ENCODE measurements around the gene PNPLA7. TPM values are rescaled to one million over a fixed set of nuclear protein-coding genes. Genes with fewer than 3 reads are reported as not detected.
"Not testable (repeated sequence)": the region's sequence is repeated elsewhere in the genome, so short reads cannot be mapped to it uniquely, and the experiment has no call there.

The PNPLA7 gene
- total and polyA plus RNA-seq, 4 donors = 0.75 to 6.5 (median 2.1) TPM

GRCh38 chr9:137570566-137570965 lies 20.4 kb upstream of the PNPLA7 start:
- Histone ChIP-seq H3K27ac (ENCODE audit: low read depth in 1 of 2, low read length in 2 of 2) (no peak overlapping the region), H3K9me3 (ENCODE audit: control insufficient read depth in 4 of 4, low read length in 3 of 4) (no peaks in the 10 kb centered on the region), H3K4me3 (ENCODE audit: low read depth in 1 of 3, low read length in 3 of 3) (no peak overlapping the region), H3K27me3 (ENCODE audit: control insufficient read depth in 4 of 4, insufficient read depth in 4 of 4, low read length in 3 of 4) (no peaks in the 10 kb centered on the region), H3K9ac (ENCODE audit: low read depth in 1 of 2, low read length in 2 of 2) (no peak overlapping the region), H3K36me3 (ENCODE audit: control insufficient read depth in 4 of 4, insufficient read depth in 3 of 4, low read depth in 1 of 4, low read length in 3 of 4) (peaks cover 5 to 29% (median 10%) of the 10 kb centered on the region in 4 donors), H3K4me1 (ENCODE audit: control insufficient read depth in 4 of 4, insufficient read depth in 4 of 4, low read length in 3 of 4) (peaks cover 0 to 2% (median 0%) of the 10 kb centered on the region in 4 donors)
- DNase-seq (ENCODE audit: low spot score) = no peak
- no peak for TF ChIP-seq JUND (IDR thresholded peaks at IDR 0.05)
- no peak for TF ChIP-seq HNF4A (conservative IDR thresholded peaks at IDR 0.05)
- no peak for TF ChIP-seq TAF1 (conservative IDR thresholded peaks at IDR 0.05)
- WGBS = 97% methylated on average over 3 of the region's 3 CpGs

DNA sequence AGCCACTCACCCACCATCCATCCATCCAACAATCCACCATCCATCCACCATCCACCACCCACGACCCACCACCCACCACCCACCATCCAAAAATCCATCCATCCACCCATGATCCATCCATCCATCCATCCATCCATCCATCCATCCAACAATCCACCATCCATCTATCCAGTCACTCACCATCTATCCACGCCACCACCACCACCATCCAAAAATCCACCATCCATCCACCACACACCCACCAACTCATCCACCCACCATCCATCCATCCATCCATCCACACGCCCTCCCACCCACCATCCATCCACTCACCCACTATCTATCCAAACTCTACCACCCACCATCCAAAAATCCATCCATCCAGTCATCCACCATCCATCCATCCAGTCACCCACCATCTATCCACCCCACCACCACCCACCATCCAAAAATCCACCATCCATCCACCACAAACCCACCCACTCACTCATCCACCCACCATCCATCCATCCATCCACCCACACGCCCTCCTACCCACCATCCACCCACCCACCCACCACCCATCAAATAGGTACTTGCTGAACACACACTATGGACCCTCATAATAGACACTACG lies 19.5 kb upstream of the PNPLA7 start:
- Histone ChIP-seq H3K4me1 (ENCODE audit: control insufficient read depth in 4 of 4, insufficient read depth in 4 of 4, low read length in 3 of 4) (no peaks in the 10 kb centered on the region), H3K9ac (ENCODE audit: low read depth in 1 of 2, low read length in 2 of 2) (no peak overlapping the region), H3K9me3 (ENCODE audit: control insufficient read depth in 4 of 4, low read length in 3 of 4) (no peaks in the 10 kb centered on the region), H3K36me3 (ENCODE audit: control insufficient read depth in 4 of 4, insufficient read depth in 3 of 4, low read depth in 1 of 4, low read length in 3 of 4) (peaks cover 7 to 23% (median 10%) of the 10 kb centered on the region in 4 donors), H3K4me3 (ENCODE audit: low read depth in 1 of 3, low read length in 3 of 3) (no peak overlapping the region), H3K27me3 (ENCODE audit: control insufficient read depth in 4 of 4, insufficient read depth in 4 of 4, low read length in 3 of 4) (no peaks in the 10 kb centered on the region), H3K27ac (ENCODE audit: low read depth in 1 of 2, low read length in 2 of 2) (no peak overlapping the region)
- no peak for DNase-seq (ENCODE audit: low spot score)
- TF ChIP-seq YY1 (IDR thresholded peaks at IDR 0.05) (no peak), JUND (IDR thresholded peaks at IDR 0.05) (no peak), HNF4G (IDR thresholded peaks at IDR 0.05) (no peak), MAX (IDR thresholded peaks at IDR 0.05) (no peak), EGR1 (IDR thresholded peaks at IDR 0.05; ENCODE audit: low read depth in 2 of 2) (no peak), RAD21 (IDR thresholded peaks at IDR 0.05) (no peak), SP1 (IDR thresholded peaks at IDR 0.05) (no peak), HNF4A (conservative IDR thresholded peaks at IDR 0.05) (no peak), REST (IDR thresholded peaks at IDR 0.05) (no peak)
- TF ChIP-seq, protein P1, sequence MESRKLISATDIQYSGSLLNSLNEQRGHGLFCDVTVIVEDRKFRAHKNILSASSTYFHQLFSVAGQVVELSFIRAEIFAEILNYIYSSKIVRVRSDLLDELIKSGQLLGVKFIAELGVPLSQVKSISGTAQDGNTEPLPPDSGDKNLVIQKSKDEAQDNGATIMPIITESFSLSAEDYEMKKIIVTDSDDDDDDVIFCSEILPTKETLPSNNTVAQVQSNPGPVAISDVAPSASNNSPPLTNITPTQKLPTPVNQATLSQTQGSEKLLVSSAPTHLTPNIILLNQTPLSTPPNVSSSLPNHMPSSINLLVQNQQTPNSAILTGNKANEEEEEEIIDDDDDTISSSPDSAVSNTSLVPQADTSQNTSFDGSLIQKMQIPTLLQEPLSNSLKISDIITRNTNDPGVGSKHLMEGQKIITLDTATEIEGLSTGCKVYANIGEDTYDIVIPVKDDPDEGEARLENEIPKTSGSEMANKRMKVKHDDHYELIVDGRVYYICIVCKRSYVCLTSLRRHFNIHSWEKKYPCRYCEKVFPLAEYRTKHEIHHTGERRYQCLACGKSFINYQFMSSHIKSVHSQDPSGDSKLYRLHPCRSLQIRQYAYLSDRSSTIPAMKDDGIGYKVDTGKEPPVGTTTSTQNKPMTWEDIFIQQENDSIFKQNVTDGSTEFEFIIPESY (IDR thresholded peaks at IDR 0.05) = no peak
- TF ChIP-seq, protein P2, sequence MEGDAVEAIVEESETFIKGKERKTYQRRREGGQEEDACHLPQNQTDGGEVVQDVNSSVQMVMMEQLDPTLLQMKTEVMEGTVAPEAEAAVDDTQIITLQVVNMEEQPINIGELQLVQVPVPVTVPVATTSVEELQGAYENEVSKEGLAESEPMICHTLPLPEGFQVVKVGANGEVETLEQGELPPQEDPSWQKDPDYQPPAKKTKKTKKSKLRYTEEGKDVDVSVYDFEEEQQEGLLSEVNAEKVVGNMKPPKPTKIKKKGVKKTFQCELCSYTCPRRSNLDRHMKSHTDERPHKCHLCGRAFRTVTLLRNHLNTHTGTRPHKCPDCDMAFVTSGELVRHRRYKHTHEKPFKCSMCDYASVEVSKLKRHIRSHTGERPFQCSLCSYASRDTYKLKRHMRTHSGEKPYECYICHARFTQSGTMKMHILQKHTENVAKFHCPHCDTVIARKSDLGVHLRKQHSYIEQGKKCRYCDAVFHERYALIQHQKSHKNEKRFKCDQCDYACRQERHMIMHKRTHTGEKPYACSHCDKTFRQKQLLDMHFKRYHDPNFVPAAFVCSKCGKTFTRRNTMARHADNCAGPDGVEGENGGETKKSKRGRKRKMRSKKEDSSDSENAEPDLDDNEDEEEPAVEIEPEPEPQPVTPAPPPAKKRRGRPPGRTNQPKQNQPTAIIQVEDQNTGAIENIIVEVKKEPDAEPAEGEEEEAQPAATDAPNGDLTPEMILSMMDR (IDR thresholded peaks at IDR 0.05; ENCODE audit: low read depth, low read length, missing input control) = no peak
- WGBS = 94% methylated on average over 5 of the region's 5 CpGs

DNA sequence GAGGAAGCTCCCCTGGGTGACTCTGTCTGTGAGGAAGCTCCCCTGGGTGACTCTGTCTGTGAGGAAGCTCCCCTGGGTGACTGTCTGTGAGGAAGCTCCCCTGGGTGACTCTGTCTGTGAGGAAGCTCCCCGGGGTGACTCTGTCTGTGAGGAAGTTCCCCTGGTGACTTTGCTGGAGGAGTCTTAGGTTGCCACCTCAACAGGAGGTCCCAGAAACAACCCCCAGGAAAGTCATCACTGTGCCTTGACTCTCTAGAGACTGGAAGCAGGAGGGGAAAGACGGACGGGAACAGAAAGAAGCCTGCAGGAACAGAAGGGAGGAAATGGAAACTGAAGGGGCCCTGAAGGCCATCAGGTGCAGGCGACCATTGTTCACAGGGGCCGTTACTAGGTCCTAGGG lies 18.2 kb upstream of the PNPLA7 start:
- not testable (repeated sequence) for H3K9ac ChIP-seq (ENCODE audit: low read depth in 1 of 2, low read length in 2 of 2); H3K9me3 ChIP-seq (ENCODE audit: control insufficient read depth in 4 of 4, low read length in 3 of 4); DNase-seq (ENCODE audit: low spot score); H3K27ac ChIP-seq (ENCODE audit: low read depth in 1 of 2, low read length in 2 of 2); H3K4me1 ChIP-seq (ENCODE audit: control insufficient read depth in 4 of 4, insufficient read depth in 4 of 4, low read length in 3 of 4); H3K27me3 ChIP-seq (ENCODE audit: control insufficient read depth in 4 of 4, insufficient read depth in 4 of 4, low read length in 3 of 4); H3K4me3 ChIP-seq (ENCODE audit: low read depth in 1 of 3, low read length in 3 of 3)
- peaks cover 12 to 27% (median 15%) of the 10 kb centered on the region in 4 donors for H3K36me3 ChIP-seq (ENCODE audit: control insufficient read depth in 4 of 4, insufficient read depth in 3 of 4, low read depth in 1 of 4, low read length in 3 of 4)
- WGBS = 90% methylated on average over 5 of the region's 5 CpGs
